K562 (cell line): Measurements from ENCODE around the gene CLGN. TPM values are rescaled to one million over a fixed set of nuclear protein-coding genes. Genes with fewer than 3 reads are reported as not detected.
A peak's percentile ranks its signal among the peaks of the same experiment; 100 is the strongest.

Experiments
- ARID2 ChIP-seq: fragments of 450-650 bp; IDR thresholded peaks from 2 replicates; pipeline ENCODE4 v1.6.1; 2017; ENCODE audit warnings: antibody characterized with exemption, mild to moderate bottlenecking
- CHD2 ChIP-seq: IDR thresholded peaks from 2 replicates; pipeline ENCODE4 v1.6.1; 2011; ENCODE audit warnings: low read depth, low read length
- COPS2 ChIP-seq: fragments of 450-650 bp; conservative IDR thresholded peaks from 2 replicates; pipeline ENCODE4 v1.6.1; 2016; ENCODE audit warnings: mild to moderate bottlenecking, moderate library complexity
- E2F3 ChIP-seq: fragments of 250-450 bp; sonication (Bioruptor Pico); IDR thresholded peaks from 2 replicates; pipeline ENCODE4 v1.4.0; 2020; ENCODE audit warnings: mild to moderate bottlenecking
- FIP1L1 ChIP-seq: fragments of 200-400 bp; formaldehyde crosslinking; IDR thresholded peaks from 2 replicates; pipeline ENCODE4 v1.6.1; 2018; ENCODE audit warnings: mild to moderate bottlenecking, low read depth, low read length; ENCODE audit not compliant: poor library complexity, severe bottlenecking
- FOS ChIP-seq: IDR thresholded peaks from 3 replicates; pipeline ENCODE4 v1.6.1; 2011; ENCODE audit not compliant: insufficient read length; ENCODE audit errors: extremely low read depth
- FUS ChIP-seq: fragments of 200-400 bp; formaldehyde crosslinking; optimal IDR thresholded peaks from 2 replicates; pipeline ENCODE3; 2017; ENCODE audit warnings: low read depth, low read length
- GABPA ChIP-seq: fragments of 200-800 bp; sonication (Bioruptor generic); conservative IDR thresholded peaks from 2 replicates; pipeline ENCODE4 v1.6.1; 2016; ENCODE audit warnings: low read depth, missing genetic modification characterization, missing compliant biosample characterization
- GATA2 ChIP-seq: sonication (generic); formaldehyde crosslinking; IDR thresholded peaks from 2 replicates; pipeline ENCODE4 v1.4.0; 2020; ENCODE audit warnings: mild to moderate bottlenecking, missing genetic modification reagents
- HDAC2 ChIP-seq: fragments of 450-650 bp; IDR thresholded peaks from 2 replicates; pipeline ENCODE4 v1.6.1; 2016; ENCODE audit warnings: mild to moderate bottlenecking
- ILF3 ChIP-seq: fragments of 450-650 bp; IDR thresholded peaks from 2 replicates; pipeline ENCODE4 v1.6.1; 2018; ENCODE audit warnings: antibody characterized with exemption, mild to moderate bottlenecking, moderate library complexity, borderline replicate concordance
- MXI1 ChIP-seq: IDR thresholded peaks from 2 replicates; pipeline ENCODE4 v1.6.1; 2011; ENCODE audit warnings: low read depth, mild to moderate bottlenecking, improper control_type of control experiment, low read length
- NFIC ChIP-seq: fragments of 450-650 bp; IDR thresholded peaks from 2 replicates; pipeline ENCODE4 v1.6.1; 2017; ENCODE audit warnings: mild to moderate bottlenecking, inconsistent platforms
- NFXL1 ChIP-seq: fragments of 450-650 bp; formaldehyde crosslinking; IDR thresholded peaks from 2 replicates; pipeline ENCODE4 v1.4.0; 2021; ENCODE audit warnings: mild to moderate bottlenecking
- POLR2H ChIP-seq: IDR thresholded peaks from 2 replicates; pipeline ENCODE4 v1.6.1; 2016; ENCODE audit warnings: missing genetic modification characterization, low read depth, mild to moderate bottlenecking, control low read depth, missing compliant biosample characterization, moderate library complexity
- SIX5 ChIP-seq, 2 experiments: IDR thresholded peaks; 2 replicates each; pipeline ENCODE4 v1.6.1; 2011; ENCODE audit warnings: low read length in 2 of 2, borderline replicate concordance in 1 of 2, low read depth in 1 of 2, mild to moderate bottlenecking in 1 of 2, moderate library complexity in 1 of 2; ENCODE audit not compliant: insufficient read depth in 1 of 2
- SRSF7 ChIP-seq: fragments of 200-400 bp; formaldehyde crosslinking; optimal IDR thresholded peaks from 2 replicates; pipeline ENCODE3; 2017; ENCODE audit warnings: mild to moderate bottlenecking, low read depth, low read length
- STAG1 ChIP-seq: sonication (generic); formaldehyde crosslinking; IDR thresholded peaks from 2 replicates; pipeline ENCODE4 v1.5.0; 2020; ENCODE audit warnings: missing genetic modification reagents, borderline replicate concordance
- ZNF121 ChIP-seq: sonication (generic); formaldehyde crosslinking; conservative IDR thresholded peaks from 2 replicates; pipeline ENCODE4 v1.8.0; 2022; ENCODE audit warnings: missing genetic modification reagents
- ZNF311 ChIP-seq: fragments of 250-450 bp; sonication (Bioruptor Pico); IDR thresholded peaks from 2 replicates; pipeline ENCODE4 v1.4.0; 2020; ENCODE audit warnings: mild to moderate bottlenecking, moderate library complexity
- ZNF780A ChIP-seq: fragments of 250-450 bp; sonication (Bioruptor Pico); IDR thresholded peaks from 2 replicates; pipeline ENCODE4 v1.5.0; 2021; ENCODE audit warnings: mild to moderate bottlenecking
- polyA plus RNA-seq, 8 experiments: library from polyadenylated mRNA; depleted of rRNA in 4 of 8; stranded (reverse) in 5 of 8; unstranded in 3 of 8; fragments of >200 nt; fragmentation: Nextera tagmentation in 2 of 8; fragmentation: Illumina TruSeq in 1 of 8; extraction: Ambion mirVana in 2 of 8; extraction: Trizol in 1 of 8; gene quantifications; 2 replicates each; pipeline versions ENCODE4 v1.2.1 to v1.2.3, GENCODE V29; 2011 to 2014; ENCODE audit warnings: inconsistent platforms in 1 of 8, missing spikeins in 1 of 8
- total RNA-seq, 7 experiments: library from RNA; depleted of rRNA in 6 of 7; stranded (reverse); fragments of >200 nt in 6 of 7; fragmentation: Illumina TruSeq in 2 of 7; extraction: Trizol in 2 of 7; gene quantifications; 2 replicates each; pipeline versions ENCODE4 v1.2.1 to v1.2.3, GENCODE V29; 2011 to 2021; ENCODE audit warnings: low replicate concordance in 1 of 7
- TF ChIP-seq, protein P1 (sequence below): fragments of 200-400 bp; formaldehyde crosslinking; IDR thresholded peaks from 2 replicates; pipeline ENCODE4 v1.6.1; 2017; ENCODE audit warnings: mild to moderate bottlenecking, low read depth, low read length, moderate library complexity
- TF ChIP-seq, protein P2 (sequence below), 2 experiments: IDR thresholded peaks; 2 replicates each; pipeline ENCODE4 v1.6.1; 2012; ENCODE audit warnings: improper control_type of control experiment in 2 of 2, low read depth in 2 of 2, low read length in 2 of 2, borderline replicate concordance in 1 of 2
- TF ChIP-seq, protein P3 (sequence below): fragments of 200-800 bp; sonication (Bioruptor generic); IDR thresholded peaks from 2 replicates; pipeline ENCODE4 v1.6.1; 2017; ENCODE audit warnings: missing genetic modification characterization, missing compliant biosample characterization

The CLGN gene
- total and polyA plus RNA-seq, 9 of the 15 experiments (the other 6 are each of a cell fraction or from before 2014, with no cell fraction given) = 0.22 to 3.6 (median 2.7) TPM

DNA sequence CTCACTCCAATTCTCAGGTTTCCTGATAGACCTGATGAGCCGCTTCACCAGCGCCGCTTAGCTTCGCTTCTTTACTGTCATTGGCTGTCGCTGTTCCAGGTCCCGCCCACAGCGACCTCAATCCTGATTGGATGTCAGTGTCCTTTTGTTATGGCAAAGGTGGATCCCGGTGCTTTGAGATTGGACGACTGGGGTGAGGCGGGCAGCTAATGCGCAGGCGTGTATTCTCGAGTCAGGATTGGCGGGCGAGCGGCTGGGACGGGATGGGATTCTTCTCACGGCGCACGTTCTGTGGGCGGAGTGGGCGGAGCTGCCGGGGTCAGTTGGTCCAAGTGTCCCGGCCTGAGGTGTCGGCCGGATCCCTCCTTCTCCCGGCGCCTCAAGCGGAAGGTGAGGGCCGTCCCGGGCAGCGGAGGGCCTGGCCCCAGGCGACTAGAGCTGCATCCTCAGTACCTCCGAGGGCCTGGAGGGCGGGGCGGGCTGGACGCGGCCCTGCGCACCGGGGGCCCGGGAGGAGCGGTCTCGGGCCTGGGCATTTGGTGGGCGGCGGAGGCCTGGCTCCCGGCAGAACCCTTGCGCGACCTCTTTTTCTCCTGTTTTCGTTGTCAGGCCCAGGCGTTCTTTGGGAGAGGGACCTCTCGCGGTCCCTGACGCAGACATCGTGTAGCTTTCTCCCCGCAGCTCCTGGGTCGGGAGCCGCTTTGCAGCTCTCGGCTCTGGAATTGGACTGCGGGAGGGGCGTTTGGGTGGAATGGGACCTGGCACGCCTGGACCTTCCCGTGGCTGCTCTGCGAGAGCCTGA is 53.9 kb downstream of the CLGN start, which contains the start of gene SCOC (continued):
- no peak for TF ChIP-seq MXI1
- peak; percentile 83 for TF ChIP-seq FOS
- TF ChIP-seq NFXL1 = no peak
- TF ChIP-seq, protein P1, sequence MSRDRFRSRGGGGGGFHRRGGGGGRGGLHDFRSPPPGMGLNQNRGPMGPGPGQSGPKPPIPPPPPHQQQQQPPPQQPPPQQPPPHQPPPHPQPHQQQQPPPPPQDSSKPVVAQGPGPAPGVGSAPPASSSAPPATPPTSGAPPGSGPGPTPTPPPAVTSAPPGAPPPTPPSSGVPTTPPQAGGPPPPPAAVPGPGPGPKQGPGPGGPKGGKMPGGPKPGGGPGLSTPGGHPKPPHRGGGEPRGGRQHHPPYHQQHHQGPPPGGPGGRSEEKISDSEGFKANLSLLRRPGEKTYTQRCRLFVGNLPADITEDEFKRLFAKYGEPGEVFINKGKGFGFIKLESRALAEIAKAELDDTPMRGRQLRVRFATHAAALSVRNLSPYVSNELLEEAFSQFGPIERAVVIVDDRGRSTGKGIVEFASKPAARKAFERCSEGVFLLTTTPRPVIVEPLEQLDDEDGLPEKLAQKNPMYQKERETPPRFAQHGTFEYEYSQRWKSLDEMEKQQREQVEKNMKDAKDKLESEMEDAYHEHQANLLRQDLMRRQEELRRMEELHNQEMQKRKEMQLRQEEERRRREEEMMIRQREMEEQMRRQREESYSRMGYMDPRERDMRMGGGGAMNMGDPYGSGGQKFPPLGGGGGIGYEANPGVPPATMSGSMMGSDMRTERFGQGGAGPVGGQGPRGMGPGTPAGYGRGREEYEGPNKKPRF = no peak
- no peak for TF ChIP-seq ZNF311 (CRISPR knock-in tag)
- TF ChIP-seq POLR2H (tag) = no peak; the same call in 1 of the 2 replicates
- TF ChIP-seq NFIC = no peak
- TF ChIP-seq CHD2 = peak; percentile 54; the same call in 1 of the 2 replicates
- TF ChIP-seq COPS2 = no peak
- TF ChIP-seq ZNF780A = no peak
- TF ChIP-seq ILF3 = no peak
- no peak for TF ChIP-seq STAG1 (CRISPR knock-in tag)
- TF ChIP-seq SRSF7 = no peak
- TF ChIP-seq HDAC2 = no peak
- TF ChIP-seq SIX5 (IDR thresholded peaks at IDR 0.05; ENCODE audit: borderline replicate concordance in 1 of 2, insufficient read depth in 1 of 2, low read depth in 1 of 2, low read length in 2 of 2) = no peak
- no peak for TF ChIP-seq E2F3 (CRISPR knock-in tag)
- peak; percentile 43; the same call in 1 of the 2 replicates for TF ChIP-seq GABPA (tag)
- TF ChIP-seq ARID2 = no peak
- no peak for TF ChIP-seq FIP1L1
- TF ChIP-seq, protein P2, sequence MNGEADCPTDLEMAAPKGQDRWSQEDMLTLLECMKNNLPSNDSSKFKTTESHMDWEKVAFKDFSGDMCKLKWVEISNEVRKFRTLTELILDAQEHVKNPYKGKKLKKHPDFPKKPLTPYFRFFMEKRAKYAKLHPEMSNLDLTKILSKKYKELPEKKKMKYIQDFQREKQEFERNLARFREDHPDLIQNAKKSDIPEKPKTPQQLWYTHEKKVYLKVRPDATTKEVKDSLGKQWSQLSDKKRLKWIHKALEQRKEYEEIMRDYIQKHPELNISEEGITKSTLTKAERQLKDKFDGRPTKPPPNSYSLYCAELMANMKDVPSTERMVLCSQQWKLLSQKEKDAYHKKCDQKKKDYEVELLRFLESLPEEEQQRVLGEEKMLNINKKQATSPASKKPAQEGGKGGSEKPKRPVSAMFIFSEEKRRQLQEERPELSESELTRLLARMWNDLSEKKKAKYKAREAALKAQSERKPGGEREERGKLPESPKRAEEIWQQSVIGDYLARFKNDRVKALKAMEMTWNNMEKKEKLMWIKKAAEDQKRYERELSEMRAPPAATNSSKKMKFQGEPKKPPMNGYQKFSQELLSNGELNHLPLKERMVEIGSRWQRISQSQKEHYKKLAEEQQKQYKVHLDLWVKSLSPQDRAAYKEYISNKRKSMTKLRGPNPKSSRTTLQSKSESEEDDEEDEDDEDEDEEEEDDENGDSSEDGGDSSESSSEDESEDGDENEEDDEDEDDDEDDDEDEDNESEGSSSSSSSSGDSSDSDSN (IDR thresholded peaks at IDR 0.05; ENCODE audit: borderline replicate concordance in 1 of 2, low read depth in 2 of 2, low read length in 2 of 2) = peak; percentile 58 to 72; a peak in 2 of 4 replicates
- no peak for TF ChIP-seq FUS
- no peak for TF ChIP-seq ZNF121 (CRISPR knock-in tag)
- TF ChIP-seq, protein P3, sequence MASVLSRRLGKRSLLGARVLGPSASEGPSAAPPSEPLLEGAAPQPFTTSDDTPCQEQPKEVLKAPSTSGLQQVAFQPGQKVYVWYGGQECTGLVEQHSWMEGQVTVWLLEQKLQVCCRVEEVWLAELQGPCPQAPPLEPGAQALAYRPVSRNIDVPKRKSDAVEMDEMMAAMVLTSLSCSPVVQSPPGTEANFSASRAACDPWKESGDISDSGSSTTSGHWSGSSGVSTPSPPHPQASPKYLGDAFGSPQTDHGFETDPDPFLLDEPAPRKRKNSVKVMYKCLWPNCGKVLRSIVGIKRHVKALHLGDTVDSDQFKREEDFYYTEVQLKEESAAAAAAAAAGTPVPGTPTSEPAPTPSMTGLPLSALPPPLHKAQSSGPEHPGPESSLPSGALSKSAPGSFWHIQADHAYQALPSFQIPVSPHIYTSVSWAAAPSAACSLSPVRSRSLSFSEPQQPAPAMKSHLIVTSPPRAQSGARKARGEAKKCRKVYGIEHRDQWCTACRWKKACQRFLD (CRISPR knock-in tag) = no peak
- no peak for TF ChIP-seq GATA2
